Psoas muscle (tissue), 8 donors: ENCODE results near the gene CTNNA1. TPM values are rescaled to one million over a fixed set of nuclear protein-coding genes. Genes with fewer than 3 reads are reported as not detected.
A peak's percentile ranks its signal among the peaks of the same experiment; 100 is the strongest.

Experiments used
- ATAC-seq, 4 donors: fragments of 200-7000 bp; cut with Tn5 transposase; one replicate each; pipeline ENCODE4 v1.9.1; 2020; ENCODE audit warnings: moderate library complexity in 3 of 4, mild to moderate bottlenecking in 2 of 4
- DNase-seq, 2 donors: peaks; one replicate each; pipeline ENCODE4 v3.0.0-alpha.2; 2020
- H3K27ac ChIP-seq: fragments of 200-600 bp; one replicate; pipeline ENCODE4 v1.8.0; 2022
- H3K27me3 ChIP-seq, 3 donors: fragments of 200-600 bp in 1 of 3; one replicate each; pipeline versions ENCODE4 v1.6.1 to v1.8.0; 2013 to 2022; ENCODE audit warnings: low read length in 2 of 3, mild to moderate bottlenecking in 2 of 3, moderate library complexity in 1 of 3; ENCODE audit not compliant: insufficient read depth in 3 of 3
- H3K36me3 ChIP-seq, 2 donors: fragments of 200-600 bp in 1 of 2; one replicate each; pipeline versions ENCODE4 v1.6.1 to v1.8.0; 2013 to 2022; ENCODE audit warnings: low read depth in 1 of 2, mild to moderate bottlenecking in 1 of 2, moderate library complexity in 1 of 2; ENCODE audit not compliant: insufficient read depth in 1 of 2
- H3K4me1 ChIP-seq: fragments of 200-600 bp; one replicate; pipeline ENCODE4 v1.8.0; 2022
- H3K4me3 ChIP-seq: fragments of 200-600 bp; one replicate; pipeline ENCODE4 v1.8.0; 2022; ENCODE audit warnings: mild to moderate bottlenecking
- H3K9me3 ChIP-seq: fragments of 200-600 bp; one replicate; pipeline ENCODE4 v1.8.0; 2022
- WGBS, 3 donors: extraction: QIAGEN DNeasy Blood & Tissue Kit; methylation state at CpG; one replicate each; pipeline versions ENCODE4 v1.1.6 to v1.1.7; 2013; 5-methylcytosine and 5-hydroxymethylcytosine counted together
- intact Hi-C, 2 donors: fragments of 100-400 bp; cut with DNase I; formaldehyde crosslinking; loops; one replicate each; pipeline versions ENCODE4 v1.11.0 to v1.14.2; 2022
- polyA plus RNA-seq, 3 donors: library from polyadenylated mRNA; stranded (reverse); fragments of 200-250 nt; gene quantifications; one replicate each; pipeline ENCODE4 v1.2.3, GENCODE V29; 2013
- total RNA-seq, 4 donors: library from RNA; stranded (reverse); fragmentation: NEBNext Ultra II Directional in 2 of 4; extraction: Animal tissue kit (Norgen Biotek cat#: 25700) in 2 of 4; gene quantifications; one replicate each; pipeline versions ENCODE4 v1.2.1 to v1.2.4, GENCODE V29; 2021 to 2023
- TF ChIP-seq, protein P1 (sequence below): fragments of 200-600 bp; IDR thresholded peaks from one replicate; pipeline ENCODE4 v1.8.0; 2022; ENCODE audit warnings: antibody characterized with exemption
- donor health status: healthy with polysubstance abuse.
- donor health status: DM: no; HTN: no; CAD: no; lungs with moderate emphysema.
- donor health status: Bipolar disorder and iron deficiency.
- donor health status: healthy.
- donor health status: DM: yes; HTN: yes; CAD: no.
- donor health status: DM: no; HTN: no; CAD: no.
- donor health status: DM: no; HTN: no; CAD: no.
- donor health status: DM: yes; HTN: yes; CAD: no.

CTNNA1 gene
- total and polyA plus RNA-seq, 7 donors = 58.8 to 162 (median 99.3) TPM

DNA sequence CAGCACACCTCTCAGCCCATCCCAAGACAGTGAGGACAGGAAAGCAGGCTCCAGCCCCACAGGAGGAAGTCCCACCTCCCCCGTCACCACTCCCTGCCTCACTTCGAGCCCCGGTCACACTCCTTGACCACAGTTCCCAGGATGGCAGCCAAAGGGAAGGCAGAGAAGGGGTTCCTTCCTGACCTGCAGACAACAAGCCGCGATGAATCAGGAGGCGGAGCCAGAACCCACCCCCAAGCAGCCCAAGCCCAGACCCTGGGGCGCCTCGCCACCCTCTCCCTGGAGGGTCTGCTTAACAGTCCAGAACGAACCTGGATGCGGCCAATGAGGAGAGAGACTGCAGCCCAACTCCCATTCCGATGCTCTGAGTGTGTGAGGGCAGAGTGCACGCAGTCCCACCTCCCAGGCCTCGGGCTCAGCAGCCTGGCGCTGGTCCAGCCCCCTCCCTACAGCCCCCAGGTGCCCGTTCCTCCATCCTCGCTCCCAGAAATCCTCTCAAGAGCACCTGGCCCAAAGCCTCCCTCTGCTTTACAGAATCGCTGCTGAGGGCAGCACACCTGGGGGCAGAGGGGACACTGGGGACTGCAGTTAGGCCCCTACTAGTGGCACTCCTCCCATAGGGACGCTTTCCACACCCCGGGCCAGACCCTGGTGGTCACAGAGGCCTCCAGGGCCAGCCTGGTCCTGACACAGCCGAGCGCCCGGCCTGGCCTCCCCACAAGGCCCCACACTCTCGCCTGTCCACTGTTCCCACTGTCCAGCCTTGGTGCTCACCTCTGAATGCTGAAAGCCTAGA lies 191.5 kb downstream of the CTNNA1 start:
- H3K27me3 ChIP-seq = no peaks in the 10 kb centered on the region
- H3K4me3 ChIP-seq = no peak overlapping the region
- no peak for DNase-seq
- TF ChIP-seq, protein P1, sequence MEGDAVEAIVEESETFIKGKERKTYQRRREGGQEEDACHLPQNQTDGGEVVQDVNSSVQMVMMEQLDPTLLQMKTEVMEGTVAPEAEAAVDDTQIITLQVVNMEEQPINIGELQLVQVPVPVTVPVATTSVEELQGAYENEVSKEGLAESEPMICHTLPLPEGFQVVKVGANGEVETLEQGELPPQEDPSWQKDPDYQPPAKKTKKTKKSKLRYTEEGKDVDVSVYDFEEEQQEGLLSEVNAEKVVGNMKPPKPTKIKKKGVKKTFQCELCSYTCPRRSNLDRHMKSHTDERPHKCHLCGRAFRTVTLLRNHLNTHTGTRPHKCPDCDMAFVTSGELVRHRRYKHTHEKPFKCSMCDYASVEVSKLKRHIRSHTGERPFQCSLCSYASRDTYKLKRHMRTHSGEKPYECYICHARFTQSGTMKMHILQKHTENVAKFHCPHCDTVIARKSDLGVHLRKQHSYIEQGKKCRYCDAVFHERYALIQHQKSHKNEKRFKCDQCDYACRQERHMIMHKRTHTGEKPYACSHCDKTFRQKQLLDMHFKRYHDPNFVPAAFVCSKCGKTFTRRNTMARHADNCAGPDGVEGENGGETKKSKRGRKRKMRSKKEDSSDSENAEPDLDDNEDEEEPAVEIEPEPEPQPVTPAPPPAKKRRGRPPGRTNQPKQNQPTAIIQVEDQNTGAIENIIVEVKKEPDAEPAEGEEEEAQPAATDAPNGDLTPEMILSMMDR = no peak
- H3K4me1 ChIP-seq = peaks cover 2% of the 10 kb centered on the region
- WGBS, 3 donors = 84 to 88% (median 85%) methylated on average over 23 of the region's 23 CpGs
- no peak overlapping the region for H3K27ac ChIP-seq
- intact Hi-C loops = no loop called here
- H3K9me3 ChIP-seq = no peaks in the 10 kb centered on the region
- peak in 2 of 4 donors; percentile 10 to 14 for ATAC-seq
- peaks cover 0 to 9% of the 10 kb centered on the region in 2 donors for H3K36me3 ChIP-seq

DNA sequence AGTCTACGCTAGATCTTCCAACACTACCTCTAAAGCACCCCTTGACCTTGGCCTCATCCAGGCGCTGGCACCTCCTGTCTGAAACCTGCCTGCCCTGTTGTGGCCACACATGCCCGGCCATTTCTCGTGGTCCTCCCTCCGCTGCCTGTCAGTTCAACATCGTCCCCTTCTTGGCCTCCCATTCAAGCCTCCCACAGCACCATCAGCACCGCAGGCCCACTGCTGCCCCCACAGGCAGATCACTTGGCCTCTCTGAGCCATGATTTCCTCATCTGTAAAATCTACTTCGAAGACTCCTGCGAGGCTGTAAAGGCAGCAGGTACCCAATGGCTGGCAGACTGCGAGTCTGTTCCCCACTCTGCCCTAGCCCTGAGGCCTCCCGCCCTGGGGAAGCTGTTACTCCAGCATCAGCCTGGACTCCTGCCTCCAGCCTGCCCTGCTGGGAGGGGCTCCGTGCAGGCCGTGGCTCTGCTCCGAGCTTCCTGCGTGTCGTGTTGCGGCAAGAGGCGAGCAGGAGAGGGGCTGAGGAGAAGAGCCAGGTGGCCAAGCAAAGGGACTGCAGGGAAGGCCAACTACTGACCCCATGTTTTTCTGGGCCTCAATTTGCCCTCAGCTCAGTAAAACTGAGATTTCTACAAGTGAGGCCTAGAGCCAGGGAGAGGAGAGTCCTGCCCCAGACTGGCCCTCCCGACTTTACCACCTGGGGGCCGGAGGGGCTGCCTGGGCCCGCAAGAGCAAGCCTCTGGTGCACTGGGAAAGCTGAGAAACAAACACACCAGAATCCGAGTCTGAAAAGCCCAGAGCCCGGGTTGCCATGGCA lies 192.4 kb downstream of the CTNNA1 start:
- DNase-seq (no peak), ATAC-seq (no peak)
- intact Hi-C loops = no loop called here
- H3K36me3 ChIP-seq = peaks cover 0 to 9% of the 10 kb centered on the region in 2 donors
- H3K9me3 ChIP-seq = no peaks in the 10 kb centered on the region
- no peaks in the 10 kb centered on the region for H3K27me3 ChIP-seq
- H3K4me1 ChIP-seq = peaks cover 5% of the 10 kb centered on the region
- H3K27ac ChIP-seq = no peak overlapping the region
- no peak overlapping the region for H3K4me3 ChIP-seq
- WGBS, 3 donors = 69 to 82% (median 79%) methylated on average over 23 of the region's 23 CpGs
- TF ChIP-seq, protein P1 = no peak

DNA sequence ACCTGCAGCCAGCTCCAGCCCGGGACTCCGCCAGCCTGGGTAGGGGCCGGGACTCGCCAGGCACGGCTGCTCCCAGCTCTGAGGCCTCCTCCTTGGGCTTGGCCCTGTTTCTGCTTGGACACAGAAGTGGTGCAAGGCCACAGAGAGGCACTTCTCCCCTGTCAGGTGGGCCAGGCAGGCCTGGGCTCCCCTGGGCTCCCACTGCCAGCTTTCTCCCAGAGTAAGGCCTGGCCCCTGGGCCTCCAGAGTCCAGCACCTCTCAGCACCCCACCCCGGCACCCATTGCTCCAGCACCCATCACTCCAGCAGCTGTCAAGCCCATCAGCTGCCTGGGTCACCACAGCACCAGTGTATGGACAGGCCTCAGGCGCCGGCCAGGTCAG lies 193.0 kb downstream of the CTNNA1 start:
- Histone ChIP-seq H3K4me3 (no peak overlapping the region), H3K27me3 (no peaks in the 10 kb centered on the region), H3K9me3 (no peaks in the 10 kb centered on the region), H3K4me1 (peaks cover 5% of the 10 kb centered on the region), H3K27ac (no peak overlapping the region), H3K36me3 (peaks cover 0 to 9% of the 10 kb centered on the region in 2 donors)
- ATAC-seq = no peak
- no peak for DNase-seq
- intact Hi-C loops = no loop called here
- TF ChIP-seq, protein P1 = no peak
- 62 to 96% (median 89%) methylated on average over 7 to 8 of the region's 8 CpGs for WGBS, 3 donors

DNA sequence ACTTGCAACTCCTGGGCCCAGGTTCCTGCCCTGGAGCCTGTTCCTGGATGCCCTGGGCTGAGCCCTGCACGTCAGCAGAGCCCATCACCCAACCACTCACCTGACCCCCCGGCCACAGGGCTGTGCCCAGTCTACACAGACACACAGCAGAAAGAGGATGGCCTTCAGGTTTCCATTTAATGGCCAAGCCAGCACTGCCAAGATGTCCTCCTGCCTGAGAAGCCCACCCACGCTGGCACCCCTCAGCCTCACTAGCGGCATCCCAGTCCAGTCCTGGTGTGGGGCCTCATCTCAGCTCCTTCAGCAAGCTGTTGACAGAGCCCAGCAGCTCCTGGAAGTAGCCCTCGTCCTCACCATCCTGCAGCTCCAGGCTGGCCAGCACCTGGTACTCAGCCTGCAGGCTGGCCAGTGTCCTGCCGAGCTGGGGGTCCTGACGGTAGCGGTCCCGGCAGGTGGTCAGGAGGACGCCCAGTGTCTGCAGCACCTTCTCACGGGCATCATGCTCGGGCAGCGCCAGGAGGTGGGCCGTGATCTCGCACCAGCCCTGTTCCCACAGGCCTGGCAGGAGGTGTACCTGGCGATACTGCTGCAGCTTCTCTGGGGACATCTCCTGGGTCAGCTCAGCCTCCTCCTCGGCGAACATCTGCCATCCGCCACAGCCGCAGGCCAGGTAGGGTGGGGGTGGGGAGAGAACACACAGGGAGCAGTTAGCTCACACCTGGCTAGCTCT lies 193.8 kb downstream of the CTNNA1 start:
- peaks cover 11% of the 10 kb centered on the region for H3K4me1 ChIP-seq
- H3K27ac ChIP-seq = no peak overlapping the region
- 97% methylated on average over 18 to 20 of the region's 20 CpGs for WGBS, 3 donors
- peaks cover 0 to 9% of the 10 kb centered on the region in 2 donors for H3K36me3 ChIP-seq
- TF ChIP-seq, protein P1 = no peak
- no peak overlapping the region for H3K4me3 ChIP-seq
- intact Hi-C loops = no loop called here
- DNase-seq = no peak
- no peaks in the 10 kb centered on the region for H3K27me3 ChIP-seq
- no peak for ATAC-seq
- no peaks in the 10 kb centered on the region for H3K9me3 ChIP-seq
